B cell (primary cell): ENCODE results near the gene PPP1R13B. TPM values are rescaled to one million over a fixed set of nuclear protein-coding genes. Genes with fewer than 3 reads are reported as not detected.

ENCODE experiments used
- ATAC-seq: fragments of 200-7000 bp; cut with Tn5 transposase; one replicate; pipeline ENCODE4 v1.10.0; 2021; ENCODE audit warnings: low read depth, mild to moderate bottlenecking, moderate number of reproducible peaks, moderate library complexity
- CTCF ChIA-PET: fragments of 350-600 bp; sonication (Branson Sonifier 250); formaldehyde crosslinking; loops from one replicate; lab custom pipeline; 2021; ENCODE audit warnings: antibody characterized with exemption, inconsistent platforms; lab: Charles Lee
- POLR2A ChIA-PET: fragments of 350-600 bp; sonication (Branson Sonifier 250); formaldehyde crosslinking; loops from one replicate; lab custom pipeline; 2021; ENCODE audit warnings: antibody characterized with exemption; lab: Charles Lee
- DNase-seq: peaks from one replicate; pipeline ENCODE4 v3.0.0; 2013
- H2AFZ ChIP-seq: 2 replicates; pipeline ENCODE4 v1.6.1; 2012; ENCODE audit warnings: mild to moderate bottlenecking, low read depth, low read length; ENCODE audit not compliant: insufficient read depth, poor library complexity, severe bottlenecking
- H3K27ac ChIP-seq, 2 donors: 1 replicate in 1 of 2; 2 replicates in 1 of 2; pipeline ENCODE4 v1.5.1; 2012 to 2013; ENCODE audit warnings: low read length in 2 of 2, mild to moderate bottlenecking in 2 of 2, moderate library complexity in 1 of 2
- H3K27me3 ChIP-seq, 4 experiments: fragments of 200-600 bp in 1 of 4; sonication (generic) in 1 of 4; replicated peaks in 1 of 4; 1 replicate in 2 of 4; 2 replicates in 2 of 4; pipeline versions ENCODE4 v1.6.1 to v1.7.0; 2013 to 2016; ENCODE audit warnings: low read length in 3 of 4, mild to moderate bottlenecking in 2 of 4, mixed read lengths in 1 of 4, moderate library complexity in 1 of 4; ENCODE audit not compliant: insufficient read depth in 4 of 4, control insufficient read depth in 3 of 4; ENCODE audit errors: control extremely low read depth in 1 of 4
- H3K36me3 ChIP-seq, 2 experiments: replicated peaks in 1 of 2; 1 replicate in 1 of 2; 2 replicates in 1 of 2; pipeline versions ENCODE4 v1.6.1 to v1.7.1; 2013; ENCODE audit warnings: low read length in 1 of 2; ENCODE audit not compliant: insufficient read depth in 2 of 2, control insufficient read depth in 1 of 2; ENCODE audit errors: control extremely low read depth in 1 of 2, extremely low read depth in 1 of 2
- H3K4me1 ChIP-seq, 2 donors: fragments of 200-600 bp in 1 of 2; sonication (generic) in 1 of 2; 1 replicate in 1 of 2; 2 replicates in 1 of 2; pipeline versions ENCODE4 v1.5.1 to v1.6.1; 2013 to 2017; ENCODE audit warnings: low read length in 2 of 2; ENCODE audit not compliant: control insufficient read depth in 2 of 2, insufficient read depth in 2 of 2
- H3K4me2 ChIP-seq: replicated peaks from 2 replicates; pipeline ENCODE3; 2012; ENCODE audit warnings: mild to moderate bottlenecking, low read depth, low read length; ENCODE audit not compliant: poor library complexity, severe bottlenecking
- H3K4me3 ChIP-seq, 5 experiments: fragments of 200-600 bp in 1 of 5; sonication (generic) in 1 of 5; 1 replicate in 3 of 5; 2 replicates in 2 of 5; pipeline versions ENCODE4 v1.5.1 to v1.7.0; 2011 to 2016; ENCODE audit warnings: low read length in 4 of 5, mild to moderate bottlenecking in 4 of 5, low read depth in 2 of 5, control low read depth in 1 of 5, moderate library complexity in 1 of 5; ENCODE audit not compliant: insufficient read depth in 1 of 5; ENCODE audit errors: control extremely low read depth in 1 of 5, extremely low read depth in 1 of 5
- H3K79me2 ChIP-seq: fragments of 200-600 bp; sonication (generic); one replicate; pipeline ENCODE4 v1.6.0; 2016; ENCODE audit warnings: low read length; ENCODE audit not compliant: control insufficient read depth, insufficient read depth
- H3K9ac ChIP-seq: fragments of 200-600 bp; sonication (generic); 2 replicates; pipeline ENCODE4 v1.6.1; 2017; ENCODE audit warnings: mild to moderate bottlenecking, low read length, moderate library complexity
- H3K9me3 ChIP-seq, 3 donors: one replicate each; pipeline versions ENCODE4 v1.6.1 to v1.7.1; 2013; ENCODE audit warnings: low read length in 2 of 3; ENCODE audit not compliant: control insufficient read depth in 2 of 3, insufficient read depth in 1 of 3; ENCODE audit errors: control extremely low read depth in 1 of 3
- H4K20me1 ChIP-seq: 2 replicates; pipeline ENCODE4 v1.6.0; 2012; ENCODE audit warnings: mild to moderate bottlenecking, low read length; ENCODE audit not compliant: insufficient read depth, control insufficient read depth, poor library complexity, severe bottlenecking
- H3K27ac Mint-ChIP-seq: one replicate; pipeline ENCODE4 v1.8.0; 2021; ENCODE audit warnings: mixed read lengths
- H3K27me3 Mint-ChIP-seq: one replicate; pipeline ENCODE4 v1.8.0; 2021; ENCODE audit warnings: mixed read lengths
- H3K4me1 Mint-ChIP-seq: one replicate; pipeline ENCODE4 v1.8.0; 2021; ENCODE audit warnings: mixed read lengths
- H3K4me3 Mint-ChIP-seq: one replicate; pipeline ENCODE4 v1.8.0; 2021; ENCODE audit warnings: mixed read lengths
- H3K9me3 Mint-ChIP-seq: one replicate; pipeline ENCODE4 v1.8.0; 2022; ENCODE audit warnings: mixed read lengths; ENCODE audit not compliant: insufficient read depth
- EZH2 ChIP-seq: IDR thresholded peaks from 2 replicates; pipeline ENCODE4 v1.6.1; 2012; ENCODE audit warnings: borderline replicate concordance, low read depth, mild to moderate bottlenecking, moderate library complexity, low read length; ENCODE audit not compliant: insufficient read depth, poor library complexity, severe bottlenecking
- WGBS: methylation state at CpG from one replicate; pipeline ENCODE4 v1.1.5; 2013; ENCODE audit warnings: missing lambda C conversion rate; ENCODE audit not compliant: insufficient coverage; 5-methylcytosine and 5-hydroxymethylcytosine counted together
- intact Hi-C: fragments of 100-400 bp; cut with micrococcal nuclease; formaldehyde crosslinking; loops from one replicate; pipeline ENCODE4 v1.10.0; 2022
- polyA plus RNA-seq: library from polyadenylated mRNA; depleted of rRNA; stranded (reverse); fragments of >200 nt; gene quantifications from 2 replicates; pipeline ENCODE4 v1.2.3, GENCODE V29; 2012
- total RNA-seq, 2 donors: library from RNA; stranded (reverse); fragments of 120-200 nt in 1 of 2; gene quantifications; 1 replicate in 1 of 2; 2 replicates in 1 of 2; pipeline versions ENCODE4 v1.2.3 to v1.2.4, GENCODE V29; 2013 to 2022
- TF ChIP-seq, protein P1 (sequence below): fragments of 200-600 bp; IDR thresholded peaks from one replicate; pipeline ENCODE4 v1.8.0; 2022; ENCODE audit warnings: antibody characterized with exemption, mild to moderate bottlenecking

Gene PPP1R13B
- total and polyA plus RNA-seq, 2 donors (not counting 1 experiment from before 2014, with no cell fraction given), result 10.1 to 27.7 TPM

DNA sequence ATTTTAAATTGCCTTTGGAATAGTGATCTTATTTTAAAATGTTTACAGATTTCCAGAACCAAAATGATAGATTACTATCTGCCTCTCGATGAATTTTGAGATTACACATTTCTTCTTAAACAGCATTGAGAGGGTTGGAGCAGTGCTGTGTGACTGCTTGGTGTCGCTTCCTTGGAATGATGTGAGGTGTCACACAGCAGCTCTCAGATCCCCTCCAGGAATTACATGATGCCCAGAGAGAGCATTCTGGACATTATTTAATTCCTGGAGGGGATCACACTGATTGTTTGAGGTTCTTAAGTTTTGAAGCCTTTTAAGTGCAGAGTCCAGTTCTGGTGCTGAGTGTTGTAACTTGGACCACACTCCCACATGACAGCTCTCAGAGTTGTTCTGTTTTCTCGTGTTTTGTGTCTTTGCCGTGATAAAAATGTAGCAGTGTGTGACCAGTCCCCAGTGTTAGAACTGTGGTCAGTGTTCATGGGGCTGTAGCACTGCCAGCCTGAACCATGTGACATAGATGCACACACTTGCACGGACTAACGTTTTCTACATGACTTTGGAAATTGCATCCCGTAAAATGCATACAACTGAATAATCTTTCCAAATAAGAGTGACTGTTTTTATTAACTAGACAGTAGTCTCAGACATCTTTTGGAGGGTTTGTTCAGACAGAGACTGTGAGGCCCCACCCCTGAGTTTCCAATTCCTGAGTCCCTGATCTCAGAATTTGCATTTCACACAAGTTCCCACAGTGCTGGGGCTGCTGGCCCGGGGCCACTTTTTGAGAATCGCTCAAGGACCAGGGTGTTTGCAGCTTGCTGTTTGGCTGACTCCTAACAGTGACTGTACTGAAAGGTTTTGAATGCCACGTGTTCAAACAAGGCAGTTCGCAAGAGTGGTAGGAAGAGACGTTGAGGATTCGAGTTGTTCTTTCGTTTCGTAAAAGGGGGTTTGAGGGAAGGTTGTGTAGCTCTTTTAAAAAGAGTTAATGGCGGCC lies 158.2 kb downstream of the PPP1R13B start:
- H3K27me3 Mint-ChIP-seq, result no peaks in the 10 kb centered on the region
- no peak for TF ChIP-seq EZH2
- 67% methylated on average over 11 of the region's 16 CpGs for WGBS
- peaks cover 25% of the 10 kb centered on the region for H4K20me1 ChIP-seq
- ChIA-PET CTCF (interaction anchor here (2.6 kb wide), 1 partner anchor 9 kb away, joined by 10 read pairs; no protein-coding TSS in a partner anchor), POLR2A (interaction anchor here (0.7 kb wide), 1 partner anchor 65 kb away, joined by 3 read pairs; no protein-coding TSS in a partner anchor)
- H3K4me1 Mint-ChIP-seq, result peaks cover 38% of the 10 kb centered on the region
- H3K4me3 Mint-ChIP-seq, result peak overlapping the region; percentile 82
- H3K9ac ChIP-seq, result no peak overlapping the region
- peaks cover 0 to 48% of the 10 kb centered on the region in 2 experiments for H3K36me3 ChIP-seq
- no peaks in the 10 kb centered on the region for H3K9me3 Mint-ChIP-seq
- peak overlapping the region; percentile 88 for H3K27ac Mint-ChIP-seq
- peak; percentile 57 for ATAC-seq
- no peaks in the 10 kb centered on the region for H3K27me3 ChIP-seq
- H3K9me3 ChIP-seq, result no peaks in the 10 kb centered on the region
- DNase-seq, result peak; percentile 40
- H3K4me3 ChIP-seq, result peak overlapping the region in 2 of 5 experiments; percentile 6 to 26
- H3K79me2 ChIP-seq, result peaks cover 27% of the 10 kb centered on the region
- peak overlapping the region; percentile 45 for H3K4me2 ChIP-seq
- H3K27ac ChIP-seq, result peak overlapping the region in 1 of 2 donors; percentile 62
- H2AFZ ChIP-seq, result no peak overlapping the region
- peaks cover 41 to 43% of the 10 kb centered on the region in 2 donors for H3K4me1 ChIP-seq
- intact Hi-C loops, result no loop called here

DNA sequence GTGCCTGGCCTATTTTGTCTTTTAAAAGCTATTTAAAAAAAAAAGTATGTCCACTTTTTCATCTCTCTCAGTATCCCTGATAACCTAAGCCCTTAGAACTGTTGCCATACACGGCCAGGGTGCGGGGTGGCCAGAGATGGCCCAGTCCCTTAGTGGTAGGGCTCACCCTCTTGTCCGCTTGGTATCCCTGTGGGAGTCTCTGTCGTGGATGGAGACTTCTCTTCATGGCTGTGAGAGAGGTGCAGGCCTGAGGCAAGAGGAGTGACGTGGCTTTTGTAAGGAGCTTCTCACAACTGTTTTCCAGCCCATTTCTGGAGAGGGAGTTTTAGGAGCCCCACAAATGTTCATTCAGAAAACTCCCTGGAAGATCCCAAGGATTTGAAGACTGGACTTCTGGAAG lies 158.9 kb downstream of the PPP1R13B start:
- ATAC-seq (no peak), DNase-seq (no peak)
- no peak for TF ChIP-seq EZH2
- TF ChIP-seq, protein P1, sequence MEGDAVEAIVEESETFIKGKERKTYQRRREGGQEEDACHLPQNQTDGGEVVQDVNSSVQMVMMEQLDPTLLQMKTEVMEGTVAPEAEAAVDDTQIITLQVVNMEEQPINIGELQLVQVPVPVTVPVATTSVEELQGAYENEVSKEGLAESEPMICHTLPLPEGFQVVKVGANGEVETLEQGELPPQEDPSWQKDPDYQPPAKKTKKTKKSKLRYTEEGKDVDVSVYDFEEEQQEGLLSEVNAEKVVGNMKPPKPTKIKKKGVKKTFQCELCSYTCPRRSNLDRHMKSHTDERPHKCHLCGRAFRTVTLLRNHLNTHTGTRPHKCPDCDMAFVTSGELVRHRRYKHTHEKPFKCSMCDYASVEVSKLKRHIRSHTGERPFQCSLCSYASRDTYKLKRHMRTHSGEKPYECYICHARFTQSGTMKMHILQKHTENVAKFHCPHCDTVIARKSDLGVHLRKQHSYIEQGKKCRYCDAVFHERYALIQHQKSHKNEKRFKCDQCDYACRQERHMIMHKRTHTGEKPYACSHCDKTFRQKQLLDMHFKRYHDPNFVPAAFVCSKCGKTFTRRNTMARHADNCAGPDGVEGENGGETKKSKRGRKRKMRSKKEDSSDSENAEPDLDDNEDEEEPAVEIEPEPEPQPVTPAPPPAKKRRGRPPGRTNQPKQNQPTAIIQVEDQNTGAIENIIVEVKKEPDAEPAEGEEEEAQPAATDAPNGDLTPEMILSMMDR, result no peak
- H3K27me3 ChIP-seq, result no peaks in the 10 kb centered on the region
- peaks cover 41 to 43% of the 10 kb centered on the region in 2 donors for H3K4me1 ChIP-seq
- H3K9me3 ChIP-seq, result no peaks in the 10 kb centered on the region
- peaks cover 28% of the 10 kb centered on the region for H3K79me2 ChIP-seq
- no peak overlapping the region for H2AFZ ChIP-seq
- no CpG with 5 or more reads among the region's 5 CpGs for WGBS
- ChIA-PET CTCF (interaction anchor here (2.6 kb wide), 1 partner anchor 8 kb away, joined by 10 read pairs; no protein-coding TSS in a partner anchor), POLR2A (no interaction called here)
- H3K27me3 Mint-ChIP-seq, result no peaks in the 10 kb centered on the region
- H3K4me2 ChIP-seq, result peak overlapping the region; percentile 45
- intact Hi-C loops, result no loop called here
- H3K9ac ChIP-seq, result no peak overlapping the region
- H3K4me1 Mint-ChIP-seq, result peaks cover 38% of the 10 kb centered on the region
- H3K36me3 ChIP-seq, result peaks cover 2 to 50% of the 10 kb centered on the region in 2 experiments
- H3K27ac ChIP-seq, result peak overlapping the region in 1 of 2 donors; percentile 62
- H3K9me3 Mint-ChIP-seq, result no peaks in the 10 kb centered on the region
- H3K27ac Mint-ChIP-seq, result peak overlapping the region; percentile 37
- peaks cover 25% of the 10 kb centered on the region for H4K20me1 ChIP-seq
- H3K4me3 ChIP-seq, result no peak overlapping the region
- H3K4me3 Mint-ChIP-seq, result no peak overlapping the region
